ENCODE measurements around the gene ADGRV1.

ADGRV1 gene

GRCh38 chr5:90529194-90529938, 29.2 kb upstream of the ADGRV1 start, which contains the start of gene LYSMD3:
LYSMD3 (minus strand) TSS chr5:90529584; CDS start chr5:90525289, 4,295 bp downstream.
- Histone ChIP-seq H3K27ac (replicated peaks) (peak within 1 kb of the TSS; percentile 78), H3K4me3 (replicated peaks; ENCODE audit: insufficient read depth, low read length) (peak within 1 kb of the TSS; percentile 92), H3K27me3 (ENCODE audit: insufficient read depth, poor library complexity, severe bottlenecking) (no peaks in the 10 kb centered on the region)
- TF ChIP-seq POLR2AphosphoS5 (IDR thresholded peaks at IDR 0.05; ENCODE audit: low read depth) = peak; percentile 59; the same call in 1 of the 2 replicates
- no peak for TF ChIP-seq REST (IDR thresholded peaks at IDR 0.05; ENCODE audit: insufficient replicate concordance, low read depth)
- TF ChIP-seq CTCF (IDR thresholded peaks at IDR 0.05; ENCODE audit: insufficient read depth, low read length) = no peak
- no peak for TF ChIP-seq SPI1 (IDR thresholded peaks at IDR 0.05; ENCODE audit: borderline replicate concordance, low read depth)
- no peak for TF ChIP-seq GABPA (IDR thresholded peaks at IDR 0.05; ENCODE audit: low read depth)
- DNase-seq (ENCODE audit: low read depth in 1 of 2, low spot score in 1 of 2) = peak; percentile 62 to 90

GRCh38 chr5:90529939-90530677, 28.5 kb upstream of the ADGRV1 start:
- no peak for TF ChIP-seq GABPA (IDR thresholded peaks at IDR 0.05; ENCODE audit: low read depth)
- TF ChIP-seq POLR2AphosphoS5 (IDR thresholded peaks at IDR 0.05; ENCODE audit: low read depth) = no peak
- TF ChIP-seq CTCF (IDR thresholded peaks at IDR 0.05; ENCODE audit: insufficient read depth, low read length) = peak; percentile 27
- TF ChIP-seq REST (IDR thresholded peaks at IDR 0.05; ENCODE audit: insufficient replicate concordance, low read depth) = no peak
- TF ChIP-seq SPI1 (IDR thresholded peaks at IDR 0.05; ENCODE audit: borderline replicate concordance, low read depth) = peak; percentile 45; the same call in 1 of the 2 replicates
- peak; percentile 15 to 55 for DNase-seq (ENCODE audit: low read depth in 1 of 2, low spot score in 1 of 2)
- Histone ChIP-seq H3K4me3 (replicated peaks; ENCODE audit: insufficient read depth, low read length) (peak overlapping the region; percentile 92), H3K27ac (replicated peaks) (peak overlapping the region; percentile 50), H3K27me3 (ENCODE audit: insufficient read depth, poor library complexity, severe bottlenecking) (no peaks in the 10 kb centered on the region)

GRCh38 chr5:90530736-90531487, 27.7 kb upstream of the ADGRV1 start:
- no peak overlapping the region for H3K27ac ChIP-seq (replicated peaks)

More at GRCh38 chr5:90530736-90531487, 27.7 kb upstream of the ADGRV1 start:
- H3K27me3 ChIP-seq (ENCODE audit: insufficient read depth, poor library complexity, severe bottlenecking) = no peaks in the 10 kb centered on the region
- no peak overlapping the region for H3K4me3 ChIP-seq (replicated peaks; ENCODE audit: insufficient read depth, low read length)
- no peak for DNase-seq (ENCODE audit: low read depth in 1 of 2, low spot score in 1 of 2)
- no peak for TF ChIP-seq SPI1 (IDR thresholded peaks at IDR 0.05; ENCODE audit: borderline replicate concordance, low read depth)
- no peak for TF ChIP-seq POLR2AphosphoS5 (IDR thresholded peaks at IDR 0.05; ENCODE audit: low read depth)
- TF ChIP-seq GABPA (IDR thresholded peaks at IDR 0.05; ENCODE audit: low read depth) = no peak
- no peak for TF ChIP-seq REST (IDR thresholded peaks at IDR 0.05; ENCODE audit: insufficient replicate concordance, low read depth)
- TF ChIP-seq CTCF (IDR thresholded peaks at IDR 0.05; ENCODE audit: insufficient read depth, low read length) = no peak

Measured in HL-60 (cell line).